Right cardiac atrium (tissue), 5 donors: ENCODE measurements around the gene ATP1A1. TPM values are rescaled to one million over a fixed set of nuclear protein-coding genes. Genes with fewer than 3 reads are reported as not detected.

Experiments used
- ATAC-seq, 2 donors: fragments of 200-7000 bp; cut with Tn5 transposase; one replicate each; pipeline versions ENCODE4 v1.8.0 to v1.9.1; 2020; ENCODE audit warnings: moderate library complexity in 2 of 2, mild to moderate bottlenecking in 1 of 2
- DNase-seq, 3 donors: peaks; one replicate each; pipeline ENCODE4 v3.0.0-alpha.2; 2020
- H3K27ac ChIP-seq: one replicate; pipeline ENCODE4 v1.5.1; 2013; ENCODE audit warnings: mild to moderate bottlenecking, low read length, control low read depth, moderate library complexity
- H3K27me3 ChIP-seq: one replicate; pipeline ENCODE4 v1.6.1; 2013; ENCODE audit not compliant: control insufficient read depth, insufficient read depth
- H3K4me1 ChIP-seq: one replicate; pipeline ENCODE4 v1.6.1; 2013; ENCODE audit warnings: low read length; ENCODE audit not compliant: control insufficient read depth, insufficient read depth
- H3K4me3 ChIP-seq: one replicate; pipeline ENCODE4 v1.5.1; 2013; ENCODE audit warnings: low read length, control low read depth
- H3K9me3 ChIP-seq: one replicate; pipeline ENCODE4 v1.6.1; 2013; ENCODE audit warnings: low read length; ENCODE audit not compliant: control insufficient read depth
- WGBS: extraction: QIAGEN DNeasy Blood & Tissue Kit; methylation state at CpG from one replicate; pipeline ENCODE4 v1.1.7; 2013; 5-methylcytosine and 5-hydroxymethylcytosine counted together
- intact Hi-C, 4 donors: fragments of 100-400 bp; cut with DNase I; formaldehyde crosslinking; loops; one replicate each; pipeline versions ENCODE4 v1.11.0 to v1.14.0; 2022 to 2023
- polyA plus RNA-seq: library from polyadenylated mRNA; stranded (reverse); fragments of 200-250 nt; gene quantifications from one replicate; pipeline ENCODE4 v1.2.3, GENCODE V29; 2013
- total RNA-seq, 4 donors: library from RNA; stranded (reverse); fragmentation: NEBNext Ultra II Directional; extraction: Animal tissue kit (Norgen Biotek cat#: 25700); gene quantifications; one replicate each; pipeline ENCODE4 v1.2.1, GENCODE V29; 2021
- donor health status: healthy with polysubstance abuse.
- donor health status: DM: no; HTN: yes; CAD: no.
- donor health status: DM: no; HTN: no; CAD: no.
- donor health status: DM: no; HTN: yes; CAD: no; lungs with severe emphysema.
- donor health status: DM: yes; HTN: yes; CAD: no.

ATP1A1 gene
- total and polyA plus RNA-seq, 5 donors: 155 to 326 (median 226) TPM

- WGBS: 90% methylated on average over 3 of the region's 3 CpGs
- intact Hi-C loops: no loop called here
- no peak for DNase-seq
- H3K4me1 ChIP-seq: peaks cover 5% of the 10 kb centered on the region
- H3K4me3 ChIP-seq: no peak overlapping the region
- no peaks in the 10 kb centered on the region for H3K27me3 ChIP-seq
- no peak for ATAC-seq
- H3K27ac ChIP-seq: no peak overlapping the region
- no peaks in the 10 kb centered on the region for H3K9me3 ChIP-seq
Observed at GRCh38 chr1:116331523-116331922, 41.5 kb upstream of the ATP1A1 start.

DNA sequence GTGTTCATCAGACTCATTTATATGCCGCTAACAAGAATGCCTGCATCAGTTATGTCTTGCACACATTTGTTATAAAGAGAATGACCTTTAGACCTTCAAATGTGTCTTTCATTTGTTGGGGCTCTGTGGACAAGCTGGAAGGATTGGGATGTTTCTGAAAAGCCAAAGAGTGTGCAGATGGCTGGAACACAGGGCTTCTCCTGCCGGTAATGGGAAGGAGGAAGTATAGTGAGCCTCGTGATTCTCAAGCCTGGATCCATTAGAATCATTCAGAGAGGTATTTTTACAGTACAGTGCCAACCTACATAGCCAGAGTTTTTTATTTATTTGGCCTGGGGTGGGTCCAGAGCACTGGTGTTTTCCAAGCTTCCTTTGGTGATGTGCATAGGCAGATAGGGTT is 40.6 kb upstream of the ATP1A1 start:
- 73% methylated on average over 3 of the region's 3 CpGs for WGBS
- intact Hi-C loops: no loop called here
- no peaks in the 10 kb centered on the region for H3K27me3 ChIP-seq
- H3K9me3 ChIP-seq: no peaks in the 10 kb centered on the region
- DNase-seq (no peak), ATAC-seq (no peak)
- H3K4me3 ChIP-seq: no peak overlapping the region
- H3K4me1 ChIP-seq: peaks cover 5% of the 10 kb centered on the region
- no peak overlapping the region for H3K27ac ChIP-seq

DNA sequence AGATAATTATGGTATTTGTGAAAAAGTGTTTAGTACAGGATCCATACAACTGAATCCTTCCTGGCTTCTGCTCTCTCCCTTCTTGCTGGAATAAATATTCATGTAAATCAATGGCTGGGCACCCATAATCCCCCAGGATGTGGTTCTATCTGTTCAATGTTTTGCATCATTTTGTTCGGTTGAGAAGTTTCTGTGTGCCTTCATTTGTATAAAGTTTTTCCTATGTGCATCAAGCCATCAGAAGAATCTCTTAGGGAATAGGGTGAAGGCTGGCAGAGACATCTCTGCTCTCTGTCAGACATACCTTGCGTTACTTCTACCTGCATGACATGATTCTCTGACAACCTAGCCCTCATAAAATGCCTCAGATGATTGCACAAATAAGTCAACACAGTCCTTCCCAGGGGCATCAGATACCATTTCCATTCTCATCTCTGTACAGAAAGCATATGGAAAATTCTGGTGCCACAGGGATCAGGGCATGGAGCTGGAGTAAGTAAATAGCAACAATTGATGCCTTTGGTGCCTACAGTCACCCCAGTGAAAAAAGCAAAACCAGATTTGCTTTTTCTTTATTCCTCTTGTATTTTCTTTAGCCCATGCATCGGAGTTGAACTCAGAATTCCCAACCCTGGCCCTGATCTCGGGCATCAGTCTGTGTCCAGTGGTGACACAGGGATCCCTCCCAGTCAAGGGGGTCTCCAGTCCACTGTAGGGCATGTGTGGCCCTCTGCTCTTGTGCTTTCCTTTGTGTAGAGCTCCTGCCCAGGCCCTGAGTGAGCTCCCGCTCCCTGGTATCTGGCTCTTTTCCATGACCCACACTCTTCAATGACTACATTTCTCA is 39.7 kb upstream of the ATP1A1 start:
- Histone ChIP-seq H3K4me1 (peaks cover 5% of the 10 kb centered on the region), H3K27ac (peak overlapping the region; percentile 42), H3K4me3 (no peak overlapping the region), H3K9me3 (no peaks in the 10 kb centered on the region), H3K27me3 (no peaks in the 10 kb centered on the region)
- ATAC-seq (peak in 1 of 2 donors; percentile 18), DNase-seq (no peak)
- 92% methylated on average over 5 of the region's 5 CpGs for WGBS
- intact Hi-C loops: no loop called here

DNA sequence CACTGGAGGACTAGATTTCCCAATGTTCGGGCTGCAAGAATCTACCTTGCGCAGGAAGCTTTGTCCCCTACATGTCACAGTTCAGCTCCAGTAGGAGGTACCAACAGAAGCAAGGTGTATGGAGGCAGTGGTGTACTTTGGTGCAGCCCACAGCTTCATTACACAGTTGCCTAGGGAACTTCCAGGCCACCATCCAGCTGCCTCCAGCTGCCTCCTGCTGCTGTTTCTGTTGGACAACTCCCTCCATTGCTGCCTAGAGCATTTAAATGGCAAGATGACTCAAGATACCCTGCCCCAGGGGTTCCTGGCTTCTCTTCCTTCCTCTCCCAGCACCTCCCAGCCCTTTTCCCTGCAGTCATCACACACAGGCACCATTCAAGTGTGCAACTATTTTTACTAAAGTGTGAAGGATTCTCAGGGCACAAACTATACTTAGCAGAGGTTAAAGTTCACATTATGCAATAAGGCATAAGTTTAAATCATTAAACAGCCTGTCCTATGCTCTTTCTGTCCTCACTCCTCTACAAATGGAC is 39.0 kb upstream of the ATP1A1 start:
- peak; percentile 47 to 74 (median 63) for DNase-seq
- intact Hi-C loops: no loop called here

GRCh38 chr1:116334868-116335635 is 38.0 kb upstream of the ATP1A1 start:
- no peak for DNase-seq
- 48% methylated on average over 9 of the region's 9 CpGs for WGBS
- H3K4me3 ChIP-seq: no peak overlapping the region
- no peaks in the 10 kb centered on the region for H3K9me3 ChIP-seq
- no peaks in the 10 kb centered on the region for H3K27me3 ChIP-seq
- ATAC-seq: peak; percentile 56 to 65
- intact Hi-C loops: no loop called here
- H3K4me1 ChIP-seq: peaks cover 5% of the 10 kb centered on the region
- peak overlapping the region; percentile 39 for H3K27ac ChIP-seq

More for the DNA sequence above, 39.0 kb upstream of the ATP1A1 start:
- peak; percentile 83 to 90 for ATAC-seq
- H3K27me3 ChIP-seq: no peaks in the 10 kb centered on the region
- H3K27ac ChIP-seq: peak overlapping the region; percentile 42
- H3K4me1 ChIP-seq: peaks cover 5% of the 10 kb centered on the region
- WGBS: 86% methylated on average over 2 of the region's 2 CpGs
- H3K4me3 ChIP-seq: no peak overlapping the region
- no peaks in the 10 kb centered on the region for H3K9me3 ChIP-seq

GRCh38 chr1:116335850-116336624 is 37.0 kb upstream of the ATP1A1 start:
- ATAC-seq: no peak
- no peaks in the 10 kb centered on the region for H3K27me3 ChIP-seq
- intact Hi-C loops: no loop called here
- DNase-seq: no peak
- H3K27ac ChIP-seq: no peak overlapping the region
- H3K4me1 ChIP-seq: peaks cover 5% of the 10 kb centered on the region
- H3K4me3 ChIP-seq: no peak overlapping the region
- WGBS: 93% methylated on average over 11 of the region's 11 CpGs
- no peaks in the 10 kb centered on the region for H3K9me3 ChIP-seq

DNA sequence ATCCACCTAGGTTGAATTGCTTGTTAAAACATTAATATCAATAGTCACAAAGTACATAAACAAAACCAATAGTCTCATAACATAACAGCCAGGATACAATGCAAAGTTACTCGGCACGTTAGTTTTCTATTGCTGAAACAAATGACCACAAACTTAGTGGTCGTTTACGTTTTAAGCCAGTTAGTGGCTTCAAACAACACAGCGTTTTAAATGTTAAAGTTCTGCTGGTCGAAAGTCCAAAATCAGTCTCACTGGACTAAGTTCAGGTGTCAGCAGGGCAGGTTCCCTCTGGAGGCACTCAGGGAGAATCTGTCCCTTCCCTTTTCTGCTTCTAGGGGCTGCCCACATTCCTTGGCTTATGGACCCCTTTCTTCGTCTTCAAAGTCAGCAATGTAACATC is 35.6 kb upstream of the ATP1A1 start:
- H3K9me3 ChIP-seq: no peaks in the 10 kb centered on the region
- H3K4me1 ChIP-seq: peaks cover 5% of the 10 kb centered on the region
- H3K27ac ChIP-seq: no peak overlapping the region
- WGBS: 94% methylated on average over 7 of the region's 7 CpGs
- DNase-seq (no peak), ATAC-seq (no peak)
- no peak overlapping the region for H3K4me3 ChIP-seq
- H3K27me3 ChIP-seq: no peaks in the 10 kb centered on the region
- intact Hi-C loops: no loop called here

DNA sequence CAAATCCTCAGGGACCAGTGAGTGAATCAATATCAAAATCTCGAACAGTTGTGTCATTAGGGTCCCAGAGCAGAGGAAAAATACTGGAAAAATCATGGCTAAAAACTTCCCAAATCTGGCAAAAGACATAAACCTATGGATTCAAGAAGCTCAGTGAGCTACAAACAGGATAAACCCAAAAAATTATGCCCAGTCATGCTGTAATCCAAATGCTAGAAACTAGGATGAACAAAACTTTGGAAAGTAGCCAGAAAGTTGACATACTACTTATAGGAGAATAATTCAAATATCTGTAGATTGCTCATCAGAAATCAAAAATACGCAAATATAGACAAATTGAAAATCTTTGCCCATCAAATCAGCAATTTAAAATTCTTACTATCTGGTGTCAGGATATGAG is 34.6 kb upstream of the ATP1A1 start:
- no peak overlapping the region for H3K27ac ChIP-seq
- intact Hi-C loops: no loop called here
- H3K4me3 ChIP-seq: no peak overlapping the region
- no peak for ATAC-seq
- H3K9me3 ChIP-seq: no peaks in the 10 kb centered on the region
- DNase-seq: no peak
- H3K27me3 ChIP-seq: no peaks in the 10 kb centered on the region
- H3K4me1 ChIP-seq: peaks cover 5% of the 10 kb centered on the region
- 87% methylated on average over 2 of the region's 2 CpGs for WGBS

DNA sequence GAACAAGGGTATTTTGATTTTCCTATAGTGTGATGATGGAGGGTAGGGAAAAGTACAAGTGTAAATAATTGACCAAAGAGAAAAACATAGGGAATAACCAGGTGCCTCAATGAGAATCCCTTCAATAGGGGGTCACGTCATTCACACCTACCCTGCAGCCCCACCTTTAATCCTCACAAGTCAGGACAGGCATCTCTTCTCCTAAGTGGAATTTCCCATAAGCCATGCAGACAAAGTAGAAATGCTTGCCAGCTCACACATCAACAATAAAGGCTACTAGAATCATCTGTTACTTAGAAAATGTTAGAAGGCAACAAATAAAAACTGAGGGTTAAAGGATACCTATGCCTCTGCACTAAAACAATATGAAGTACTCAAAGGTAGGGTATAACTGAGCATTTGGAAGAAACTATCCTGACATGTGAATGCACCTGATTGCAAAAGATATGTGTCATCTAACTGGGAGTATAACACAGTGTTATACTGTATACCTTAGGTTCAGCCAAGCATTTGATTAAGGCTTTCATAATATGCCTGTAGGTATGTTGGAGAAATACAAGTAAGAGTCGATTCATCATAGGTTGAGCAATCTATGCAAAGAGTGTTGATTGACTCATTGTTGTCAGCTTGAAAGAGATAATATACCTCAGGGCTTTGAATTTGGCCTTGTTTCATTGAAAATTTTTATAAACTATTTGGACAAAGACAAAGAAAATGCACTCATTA is 32.4 kb upstream of the ATP1A1 start:
- no peak for ATAC-seq
- intact Hi-C loops: no loop called here
- DNase-seq: no peak
- WGBS: 82% methylated on average over 2 of the region's 2 CpGs
- no peak overlapping the region for H3K27ac ChIP-seq
- H3K4me1 ChIP-seq: peaks cover 2% of the 10 kb centered on the region
- H3K9me3 ChIP-seq: no peaks in the 10 kb centered on the region
- no peaks in the 10 kb centered on the region for H3K27me3 ChIP-seq
- no peak overlapping the region for H3K4me3 ChIP-seq

DNA sequence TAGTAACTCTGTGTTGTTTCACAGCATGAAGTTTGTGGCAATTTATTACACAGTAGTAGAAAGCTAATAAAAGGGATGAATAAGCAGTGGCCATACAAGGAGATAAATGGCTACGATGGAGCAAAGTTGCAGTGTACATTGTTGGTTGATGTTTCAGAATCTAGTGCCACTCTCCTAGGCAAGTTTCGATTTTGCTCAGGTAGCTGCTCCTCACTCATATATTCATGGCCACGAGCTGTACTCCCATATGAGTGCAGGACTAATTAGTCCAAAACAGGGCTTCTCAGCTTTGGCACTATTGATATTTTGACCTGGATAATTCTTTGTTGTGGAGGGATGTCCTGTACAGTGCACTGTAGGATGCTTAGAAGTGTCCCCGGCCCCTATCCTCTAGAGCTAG is 30.0 kb upstream of the ATP1A1 start:
- Histone ChIP-seq H3K27me3 (no peaks in the 10 kb centered on the region), H3K4me3 (no peak overlapping the region), H3K27ac (no peak overlapping the region), H3K9me3 (no peaks in the 10 kb centered on the region), H3K4me1 (peaks cover 2% of the 10 kb centered on the region)
- intact Hi-C loops: no loop called here
- ATAC-seq (no peak), DNase-seq (no peak)
- 89% methylated on average over 4 of the region's 4 CpGs for WGBS
